ENCODE measurements around the gene OSM. TPM values are rescaled to one million over a fixed set of nuclear protein-coding genes. Genes with fewer than 3 reads are reported as not detected.

Gene OSM
- total and polyA plus RNA-seq, 2 experiments from 2014 or later = not detected

DNA sequence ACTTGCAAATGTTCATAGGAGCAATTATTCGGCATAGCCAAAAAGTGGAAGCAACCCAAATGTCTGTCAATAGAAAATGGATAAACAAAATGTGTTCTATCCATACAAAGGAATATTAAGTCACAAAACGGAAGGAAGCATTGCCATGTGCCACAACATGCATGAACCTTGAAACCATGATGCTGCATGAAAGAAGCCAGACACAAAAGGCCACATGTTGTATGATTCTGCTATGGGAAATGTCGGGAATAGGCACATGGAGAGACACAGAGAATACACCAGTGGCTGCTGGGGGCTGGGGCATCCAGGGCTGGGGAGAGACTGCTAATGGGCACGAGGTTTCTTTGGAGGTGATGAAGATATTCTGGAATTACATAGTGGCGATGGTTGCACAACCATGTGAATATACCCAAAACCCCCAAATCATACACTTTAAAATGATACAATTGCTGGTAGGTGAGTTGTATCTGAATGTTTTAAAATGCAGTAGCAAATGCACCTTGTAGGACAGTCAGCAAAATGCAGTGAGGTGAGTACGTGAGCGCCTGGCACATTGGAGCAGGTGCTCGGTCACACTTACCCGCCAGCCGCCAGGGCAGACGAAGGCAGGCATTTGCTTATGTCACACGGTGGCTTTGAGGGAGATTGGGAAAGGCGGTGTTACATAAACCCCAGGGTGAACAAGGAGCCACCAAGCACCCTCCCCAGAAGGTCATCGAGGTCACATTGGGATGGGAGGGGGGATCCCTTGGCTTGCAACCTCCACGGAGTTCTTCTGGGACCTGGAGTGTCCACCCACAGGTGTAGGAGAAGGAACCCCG, 6.3 kb upstream of the OSM start:
- H3K9ac ChIP-seq = no peak overlapping the region
- no peak overlapping the region for H3K27ac ChIP-seq
- H2AFZ ChIP-seq = no peak overlapping the region
- DNase-seq = no peak
- H3K27me3 ChIP-seq (replicated peaks; ENCODE audit: insufficient read depth) = no peaks in the 10 kb centered on the region
- no peaks in the 10 kb centered on the region for H3K9me2 ChIP-seq (ENCODE audit: insufficient read depth)
- in situ Hi-C loops (cut with MboI) = no loop called here
- WGBS, 2 experiments (ENCODE audit: low coverage in 1 of 2, low lambda C conversion rate in 2 of 2, missing lambda C conversion rate in 2 of 2) = 79 to 81% methylated on average over 16 of the region's 16 CpGs
- H3F3A ChIP-seq (ENCODE audit: insufficient read depth) = peaks cover 10% of the 10 kb centered on the region; the same call in 1 of the 2 replicates
- no peak overlapping the region for H3K4me2 ChIP-seq (ENCODE audit: unreplicated experiment)
- no peaks in the 10 kb centered on the region for H4K20me1 ChIP-seq (ENCODE audit: insufficient read depth)
- no peaks in the 10 kb centered on the region for H3K9me3 ChIP-seq (ENCODE audit: low read depth)
- peaks cover 7% of the 10 kb centered on the region for H3K4me1 ChIP-seq (ENCODE audit: insufficient read depth)
- TF ChIP-seq EZH2 (IDR thresholded peaks at IDR 0.05; ENCODE audit: insufficient read depth, poor library complexity, severe bottlenecking) = no peak
- TF ChIP-seq EZH2phosphoT487 (IDR thresholded peaks at IDR 0.05; ENCODE audit: insufficient read depth, low read depth) = no peak
- no peak overlapping the region for H3K4me3 ChIP-seq
- no peaks in the 10 kb centered on the region for H3K36me3 ChIP-seq (ENCODE audit: low read depth)
- H3K79me2 ChIP-seq (ENCODE audit: insufficient read depth) = no peaks in the 10 kb centered on the region

DNA sequence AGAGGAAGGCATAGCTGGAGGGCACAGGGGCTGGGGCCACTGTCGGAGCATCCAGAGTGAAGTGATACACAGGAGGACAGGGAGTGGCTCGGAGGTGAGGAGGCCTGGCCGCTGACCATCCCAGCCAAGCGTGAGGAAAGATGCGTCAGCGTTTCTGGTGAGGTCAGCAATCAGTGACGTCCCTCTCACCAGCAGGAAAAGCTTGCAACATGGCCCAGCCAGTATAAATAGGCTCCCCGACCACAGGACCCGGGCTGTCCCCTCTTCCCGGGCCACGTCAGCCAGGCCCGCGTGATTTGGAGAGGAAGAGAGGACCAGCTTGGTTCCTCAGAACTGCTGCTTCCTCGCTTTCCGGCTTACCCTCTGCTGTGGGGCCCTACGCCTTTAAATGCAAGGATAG, 4.2 kb upstream of the OSM start:
- Histone ChIP-seq H3K4me3 (no peak overlapping the region), H3K79me2 (ENCODE audit: insufficient read depth) (no peaks in the 10 kb centered on the region), H3K4me1 (ENCODE audit: insufficient read depth) (no peaks in the 10 kb centered on the region), H3K9me3 (ENCODE audit: low read depth) (no peaks in the 10 kb centered on the region), H4K20me1 (ENCODE audit: insufficient read depth) (no peaks in the 10 kb centered on the region), H3K27me3 (replicated peaks; ENCODE audit: insufficient read depth) (no peaks in the 10 kb centered on the region), H3K36me3 (ENCODE audit: low read depth) (no peaks in the 10 kb centered on the region), H3K27ac (no peak overlapping the region), H3K4me2 (ENCODE audit: unreplicated experiment) (no peak overlapping the region), H3F3A (ENCODE audit: insufficient read depth) (no peaks in the 10 kb centered on the region), H3K9ac (no peak overlapping the region), H2AFZ (no peak overlapping the region), H3K9me2 (ENCODE audit: insufficient read depth) (no peaks in the 10 kb centered on the region)
- in situ Hi-C loops (cut with MboI) = no loop called here
- 94 to 95% methylated on average over 16 of the region's 16 CpGs for WGBS, 2 experiments (ENCODE audit: low coverage in 1 of 2, low lambda C conversion rate in 2 of 2, missing lambda C conversion rate in 2 of 2)
- no peak for TF ChIP-seq EZH2 (IDR thresholded peaks at IDR 0.05; ENCODE audit: insufficient read depth, poor library complexity, severe bottlenecking)
- TF ChIP-seq EZH2phosphoT487 (IDR thresholded peaks at IDR 0.05; ENCODE audit: insufficient read depth, low read depth) = no peak
- DNase-seq = no peak

DNA sequence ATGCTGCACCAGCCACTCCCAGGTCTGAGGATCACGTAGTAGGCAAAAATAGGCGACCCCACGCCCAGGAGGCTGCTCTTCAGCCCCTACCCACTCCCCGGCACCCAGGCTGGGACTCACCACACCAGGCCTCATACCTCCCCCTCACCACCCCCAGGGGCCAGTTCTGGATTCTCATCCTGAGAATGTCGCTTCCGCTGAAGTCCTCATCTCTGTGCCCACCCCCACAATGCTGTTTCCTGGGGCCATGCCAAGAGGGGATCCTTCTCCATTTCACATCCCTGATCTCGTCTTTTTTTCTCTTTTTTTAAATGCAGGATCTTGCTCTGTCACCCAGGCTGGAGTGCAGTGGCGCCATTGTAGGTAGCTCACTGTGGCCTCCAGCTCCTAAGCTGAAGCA, 1.7 kb upstream of the OSM start:
- Histone ChIP-seq H3K27ac (no peak overlapping the region), H3K9me2 (ENCODE audit: insufficient read depth) (no peaks in the 10 kb centered on the region), H3K4me1 (ENCODE audit: insufficient read depth) (peaks cover 1% of the 10 kb centered on the region; the same call in 1 of the 2 replicates), H3F3A (ENCODE audit: insufficient read depth) (no peaks in the 10 kb centered on the region), H3K27me3 (replicated peaks; ENCODE audit: insufficient read depth) (no peaks in the 10 kb centered on the region), H4K20me1 (ENCODE audit: insufficient read depth) (no peaks in the 10 kb centered on the region), H3K4me3 (no peak overlapping the region), H2AFZ (no peak overlapping the region), H3K36me3 (ENCODE audit: low read depth) (no peaks in the 10 kb centered on the region), H3K9ac (no peak overlapping the region), H3K79me2 (ENCODE audit: insufficient read depth) (no peaks in the 10 kb centered on the region), H3K4me2 (ENCODE audit: unreplicated experiment) (no peak overlapping the region), H3K9me3 (ENCODE audit: low read depth) (no peaks in the 10 kb centered on the region)
- 85 to 89% methylated on average over 8 of the region's 8 CpGs for WGBS, 2 experiments (ENCODE audit: low coverage in 1 of 2, low lambda C conversion rate in 2 of 2, missing lambda C conversion rate in 2 of 2)
- in situ Hi-C loops (cut with MboI) = no loop called here
- DNase-seq = no peak
- TF ChIP-seq EZH2 (IDR thresholded peaks at IDR 0.05; ENCODE audit: insufficient read depth, poor library complexity, severe bottlenecking) (no peak), EZH2phosphoT487 (IDR thresholded peaks at IDR 0.05; ENCODE audit: insufficient read depth, low read depth) (no peak)

DNA sequence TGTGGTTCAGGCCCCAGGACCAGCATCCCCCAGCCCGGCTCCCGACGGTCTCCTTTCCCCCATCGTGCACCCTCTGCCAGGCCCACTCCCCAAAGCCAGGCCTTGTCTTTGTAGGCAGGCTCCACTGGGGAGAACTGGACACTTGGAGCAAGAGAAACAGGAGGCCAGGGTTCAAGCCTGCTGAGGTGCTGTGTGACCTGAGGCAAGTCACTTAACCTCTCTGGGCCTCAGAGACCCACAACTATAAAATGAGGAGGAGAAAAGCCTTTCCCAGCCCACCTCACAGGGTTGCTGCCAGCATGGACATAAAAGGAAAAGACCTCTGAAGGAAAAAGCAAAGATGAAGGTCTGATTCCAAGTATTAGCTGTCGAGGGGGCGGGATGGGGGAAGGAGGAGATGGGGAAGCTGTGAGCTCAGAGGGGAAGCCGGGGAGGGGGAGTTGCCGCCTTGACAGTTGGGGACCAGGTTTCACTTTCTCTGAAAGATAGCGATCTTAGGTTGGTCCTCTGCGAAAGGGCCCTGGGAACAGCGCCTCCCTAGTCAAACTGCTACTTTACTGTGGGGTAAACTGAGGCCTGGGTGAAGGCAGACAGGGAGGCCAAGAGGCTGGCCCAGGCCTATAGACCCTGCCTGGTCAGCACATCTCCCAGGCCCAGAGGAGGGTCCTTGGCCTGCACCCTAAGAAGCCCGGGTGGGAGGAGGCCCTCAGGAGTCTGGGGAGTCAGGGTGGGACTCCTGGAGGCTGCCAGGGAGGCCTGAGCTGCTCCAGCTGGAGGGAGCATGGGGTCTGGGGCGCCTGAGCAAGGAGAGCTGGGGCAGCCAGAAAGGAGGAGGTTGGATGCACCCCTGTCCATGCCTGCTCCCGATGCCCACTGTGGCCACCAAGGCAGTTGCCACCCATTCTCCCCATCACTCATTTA, 991 bp upstream of the OSM start:
- no peaks in the 10 kb centered on the region for H3F3A ChIP-seq (ENCODE audit: insufficient read depth)
- 90% methylated on average over 9 to 14 of the region's 14 CpGs for WGBS, 2 experiments (ENCODE audit: low coverage in 1 of 2, low lambda C conversion rate in 2 of 2, missing lambda C conversion rate in 2 of 2)
- H3K4me1 ChIP-seq (ENCODE audit: insufficient read depth) = peaks cover 4% of the 10 kb centered on the region; the same call in 1 of the 2 replicates
- no peak for DNase-seq
- H3K4me2 ChIP-seq (ENCODE audit: unreplicated experiment) = no peak overlapping the region
- in situ Hi-C loops (cut with MboI) = no loop called here
- H3K9me2 ChIP-seq (ENCODE audit: insufficient read depth) = no peaks in the 10 kb centered on the region
- no peaks in the 10 kb centered on the region for H3K79me2 ChIP-seq (ENCODE audit: insufficient read depth)
- no peak overlapping the region for H3K4me3 ChIP-seq
- H4K20me1 ChIP-seq (ENCODE audit: insufficient read depth) = no peaks in the 10 kb centered on the region
- no peak for TF ChIP-seq EZH2 (IDR thresholded peaks at IDR 0.05; ENCODE audit: insufficient read depth, poor library complexity, severe bottlenecking)
- TF ChIP-seq EZH2phosphoT487 (IDR thresholded peaks at IDR 0.05; ENCODE audit: insufficient read depth, low read depth) = no peak
- no peaks in the 10 kb centered on the region for H3K27me3 ChIP-seq (replicated peaks; ENCODE audit: insufficient read depth)
- H2AFZ ChIP-seq = no peak overlapping the region
- H3K27ac ChIP-seq = no peak overlapping the region
- no peaks in the 10 kb centered on the region for H3K9me3 ChIP-seq (ENCODE audit: low read depth)
- H3K9ac ChIP-seq = no peak overlapping the region
- H3K36me3 ChIP-seq (ENCODE audit: low read depth) = no peaks in the 10 kb centered on the region
